GM19468 (cell line): ENCODE measurements around the gene LYST.
"Not testable (repeated sequence)": the region's sequence is repeated elsewhere in the genome, so short reads cannot be mapped to it uniquely, and the experiment has no call there.

Experiments used
- ATAC-seq: cut with Tn5 transposase; IDR thresholded peaks from one replicate; pipeline ENCODE4 v1.9.1; 2021; ENCODE audit warnings: mild to moderate bottlenecking, moderate library complexity, moderate number of reproducible peaks; ENCODE audit not compliant: unreplicated experiment; ENCODE audit errors: extremely low read depth

The LYST gene, protein sequence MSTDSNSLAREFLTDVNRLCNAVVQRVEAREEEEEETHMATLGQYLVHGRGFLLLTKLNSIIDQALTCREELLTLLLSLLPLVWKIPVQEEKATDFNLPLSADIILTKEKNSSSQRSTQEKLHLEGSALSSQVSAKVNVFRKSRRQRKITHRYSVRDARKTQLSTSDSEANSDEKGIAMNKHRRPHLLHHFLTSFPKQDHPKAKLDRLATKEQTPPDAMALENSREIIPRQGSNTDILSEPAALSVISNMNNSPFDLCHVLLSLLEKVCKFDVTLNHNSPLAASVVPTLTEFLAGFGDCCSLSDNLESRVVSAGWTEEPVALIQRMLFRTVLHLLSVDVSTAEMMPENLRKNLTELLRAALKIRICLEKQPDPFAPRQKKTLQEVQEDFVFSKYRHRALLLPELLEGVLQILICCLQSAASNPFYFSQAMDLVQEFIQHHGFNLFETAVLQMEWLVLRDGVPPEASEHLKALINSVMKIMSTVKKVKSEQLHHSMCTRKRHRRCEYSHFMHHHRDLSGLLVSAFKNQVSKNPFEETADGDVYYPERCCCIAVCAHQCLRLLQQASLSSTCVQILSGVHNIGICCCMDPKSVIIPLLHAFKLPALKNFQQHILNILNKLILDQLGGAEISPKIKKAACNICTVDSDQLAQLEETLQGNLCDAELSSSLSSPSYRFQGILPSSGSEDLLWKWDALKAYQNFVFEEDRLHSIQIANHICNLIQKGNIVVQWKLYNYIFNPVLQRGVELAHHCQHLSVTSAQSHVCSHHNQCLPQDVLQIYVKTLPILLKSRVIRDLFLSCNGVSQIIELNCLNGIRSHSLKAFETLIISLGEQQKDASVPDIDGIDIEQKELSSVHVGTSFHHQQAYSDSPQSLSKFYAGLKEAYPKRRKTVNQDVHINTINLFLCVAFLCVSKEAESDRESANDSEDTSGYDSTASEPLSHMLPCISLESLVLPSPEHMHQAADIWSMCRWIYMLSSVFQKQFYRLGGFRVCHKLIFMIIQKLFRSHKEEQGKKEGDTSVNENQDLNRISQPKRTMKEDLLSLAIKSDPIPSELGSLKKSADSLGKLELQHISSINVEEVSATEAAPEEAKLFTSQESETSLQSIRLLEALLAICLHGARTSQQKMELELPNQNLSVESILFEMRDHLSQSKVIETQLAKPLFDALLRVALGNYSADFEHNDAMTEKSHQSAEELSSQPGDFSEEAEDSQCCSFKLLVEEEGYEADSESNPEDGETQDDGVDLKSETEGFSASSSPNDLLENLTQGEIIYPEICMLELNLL (N-terminal part only)

DNA sequence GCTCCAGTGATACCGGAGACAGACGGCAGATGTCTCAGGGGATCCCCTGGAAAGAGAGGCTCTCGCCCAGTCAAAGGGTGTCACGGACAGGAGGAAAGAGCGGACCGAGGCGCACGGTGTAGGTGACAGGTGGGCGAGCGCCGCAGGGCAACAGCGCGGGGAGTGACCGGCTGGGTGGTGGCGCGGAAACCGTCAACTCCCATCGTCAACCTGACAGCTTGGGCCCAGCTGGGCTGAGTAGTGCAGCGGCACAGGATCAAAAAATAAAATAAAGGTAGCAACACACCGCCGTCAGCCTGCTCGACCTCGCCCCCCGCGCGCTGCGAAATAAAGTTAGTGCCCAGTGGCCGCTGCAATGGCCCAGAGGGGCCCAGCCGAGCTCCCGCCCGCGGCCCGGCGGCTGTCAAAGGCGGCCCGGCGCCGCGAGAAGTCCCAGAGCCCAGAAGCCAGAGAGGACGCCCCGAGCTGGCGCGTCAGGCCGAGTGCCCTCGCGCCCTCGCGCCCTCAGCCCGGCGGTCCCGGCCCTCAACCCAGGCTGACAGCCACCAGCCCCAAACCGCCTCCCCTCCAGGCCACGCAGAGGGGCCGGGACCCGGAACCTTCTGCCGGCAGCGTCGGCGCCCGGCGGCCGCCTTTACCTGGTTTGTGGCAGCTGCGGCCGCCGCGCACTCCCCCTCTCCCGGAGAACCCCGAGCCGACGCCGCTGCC is at the start of gene LYST:
Gene LYST, minus strand, starts transcription at position 702 of the 708 bp plus-strand sequence. CDS start 36,489 bp downstream, outside the sequence.
- peak; percentile 19 for ATAC-seq

DNA sequence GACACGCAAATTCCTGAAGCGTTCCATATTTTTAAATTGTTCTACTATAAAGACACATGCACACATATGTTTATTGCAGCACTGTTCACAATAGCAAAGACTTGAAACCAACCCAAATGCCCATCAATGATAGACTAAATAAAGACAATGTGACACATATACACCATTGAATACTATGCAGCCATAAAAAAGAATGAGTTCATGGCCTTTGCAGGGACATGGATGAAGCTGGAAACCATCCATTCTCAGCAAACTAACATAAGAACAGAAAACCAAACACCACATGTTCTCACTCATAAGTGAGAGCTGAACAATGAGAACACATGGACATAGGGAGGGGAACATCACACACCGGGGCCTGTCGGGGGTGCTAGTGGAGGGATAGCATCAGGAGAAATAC is 48.8 kb upstream of the LYST start:
- not testable (repeated sequence) for ATAC-seq

DNA sequence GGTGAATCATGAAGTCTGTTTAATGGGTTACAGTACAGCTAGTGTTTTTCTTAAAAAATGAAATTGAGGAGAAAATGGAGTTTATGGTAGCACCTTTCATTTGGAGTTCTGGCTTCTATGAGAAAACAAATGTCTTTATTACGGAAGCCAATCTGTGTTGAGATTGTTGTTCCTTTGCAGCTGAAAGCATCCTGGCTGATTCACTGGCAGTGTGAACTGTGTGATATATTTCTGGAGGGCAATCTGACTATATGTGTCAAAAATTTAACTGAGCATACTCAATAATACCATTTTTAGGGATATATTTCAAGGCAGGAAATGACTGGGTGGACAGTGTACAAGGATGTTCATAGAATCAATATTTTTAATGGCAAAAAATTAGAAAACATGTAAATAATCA is 46.6 kb upstream of the LYST start:
- ATAC-seq = no peak

DNA sequence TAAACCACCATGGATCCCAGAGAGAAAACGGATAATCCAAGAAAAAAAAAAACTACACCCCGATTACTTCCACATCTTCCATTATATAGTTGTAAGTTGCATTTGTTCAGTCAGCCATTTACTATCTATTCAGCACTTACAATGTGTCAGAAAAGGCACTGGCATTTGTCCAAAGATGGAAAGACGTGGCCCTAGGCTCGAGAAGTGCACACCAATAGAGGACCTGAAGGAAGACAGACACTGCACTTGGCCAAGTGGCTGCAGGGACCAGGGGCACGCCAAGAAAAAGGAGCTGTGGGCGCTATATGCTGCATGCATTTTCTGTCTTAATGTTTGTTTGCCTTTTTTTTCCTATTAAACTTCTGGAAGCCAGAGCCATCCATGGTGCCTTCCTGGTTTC is 45.2 kb upstream of the LYST start:
- ATAC-seq = no peak

DNA sequence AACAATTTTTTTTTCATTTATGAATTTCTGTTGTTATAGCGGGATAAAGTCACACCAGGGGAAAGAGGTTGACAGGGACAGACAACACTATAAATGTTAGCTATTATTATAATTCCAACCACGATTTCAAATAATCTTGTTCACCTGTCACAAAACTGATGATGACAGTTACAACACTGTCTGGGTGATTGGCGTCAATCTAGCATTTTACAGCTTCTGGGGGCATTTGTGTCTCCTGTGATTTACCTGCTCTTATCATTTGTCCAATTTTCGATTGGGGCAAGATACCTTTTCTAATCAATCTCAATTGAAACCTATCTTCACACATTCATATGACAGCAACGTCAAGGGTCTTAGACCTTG is 44.6 kb upstream of the LYST start:
- no peak for ATAC-seq

DNA sequence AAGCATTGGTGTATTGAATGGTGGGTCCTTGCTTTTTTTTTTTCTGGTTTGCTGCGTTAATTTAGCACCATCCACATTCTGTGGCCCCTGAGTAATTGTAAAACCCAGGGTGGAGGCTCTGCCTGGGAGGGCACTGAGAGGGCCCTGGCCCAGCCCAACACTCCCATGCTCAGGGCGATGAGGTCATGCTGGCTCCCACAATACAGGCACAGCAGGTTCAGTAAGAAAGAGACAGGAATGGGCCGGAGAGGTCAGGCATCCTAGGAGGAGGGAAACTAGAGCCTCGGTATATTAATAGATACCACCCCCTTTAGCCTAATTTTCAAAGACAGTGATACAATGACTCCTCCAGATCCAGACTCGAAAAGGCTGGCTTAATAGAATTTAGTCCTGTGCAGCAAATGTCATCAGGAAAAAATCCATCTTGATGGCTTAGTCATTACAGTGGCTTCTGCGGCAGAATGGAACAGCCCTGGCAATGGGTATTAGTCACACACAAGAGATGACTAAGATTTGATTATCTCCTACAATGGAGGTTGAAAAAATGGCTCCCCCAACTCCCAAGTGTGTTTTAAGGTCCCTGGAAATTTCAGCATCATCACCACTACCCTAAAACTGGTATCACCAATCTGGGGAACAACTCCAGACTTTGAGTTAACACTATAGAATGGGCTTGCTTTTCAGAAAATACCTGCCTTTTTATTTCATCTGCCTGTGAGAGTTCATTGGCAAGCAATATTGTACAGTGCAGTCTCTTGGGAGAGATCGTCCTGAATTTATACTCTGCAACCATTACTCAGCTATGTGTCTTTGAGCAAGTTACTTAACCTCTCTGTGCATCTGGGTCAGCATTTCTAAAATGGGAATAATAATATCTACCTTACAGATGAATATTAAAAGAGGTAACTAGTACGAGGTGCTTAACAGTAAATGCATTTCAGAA is 43.9 kb upstream of the LYST start:
- no peak for ATAC-seq

DNA sequence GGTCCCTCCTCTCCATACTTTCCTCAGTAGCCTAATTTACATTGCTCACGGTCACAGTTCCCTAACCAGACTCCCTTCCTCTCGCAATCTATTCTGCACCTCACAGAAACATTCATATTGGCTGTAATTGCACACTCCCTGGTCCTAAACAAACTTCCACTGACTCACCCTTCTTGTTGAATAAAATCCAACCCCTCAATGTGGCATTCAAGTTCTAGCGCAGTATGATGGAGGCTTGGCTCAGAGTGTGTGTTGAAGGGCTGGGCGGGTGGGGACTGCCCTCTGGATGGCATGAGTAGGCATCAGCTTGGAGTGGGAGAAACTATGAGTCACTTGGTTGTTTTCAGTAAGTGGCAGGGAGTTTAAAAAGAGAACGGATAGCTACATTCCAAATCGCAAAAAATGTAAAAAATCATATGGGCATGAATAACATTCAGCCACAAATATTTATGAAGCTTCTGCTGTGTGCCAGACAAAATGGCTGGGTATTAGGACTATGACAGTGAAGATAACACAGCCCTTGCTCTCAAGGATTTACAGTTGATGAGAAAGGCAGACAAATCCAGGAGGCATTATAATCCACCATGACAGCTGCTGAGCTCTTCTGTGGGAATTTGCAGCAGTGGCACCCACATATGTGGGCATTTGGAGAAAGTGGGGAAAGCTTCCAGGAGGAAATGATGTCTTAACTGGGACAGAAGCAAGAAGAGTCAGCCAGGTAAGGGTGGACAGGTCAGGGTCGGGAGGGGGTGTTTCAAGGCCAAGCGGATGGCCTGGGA is 42.2 kb upstream of the LYST start:
- ATAC-seq = no peak

DNA sequence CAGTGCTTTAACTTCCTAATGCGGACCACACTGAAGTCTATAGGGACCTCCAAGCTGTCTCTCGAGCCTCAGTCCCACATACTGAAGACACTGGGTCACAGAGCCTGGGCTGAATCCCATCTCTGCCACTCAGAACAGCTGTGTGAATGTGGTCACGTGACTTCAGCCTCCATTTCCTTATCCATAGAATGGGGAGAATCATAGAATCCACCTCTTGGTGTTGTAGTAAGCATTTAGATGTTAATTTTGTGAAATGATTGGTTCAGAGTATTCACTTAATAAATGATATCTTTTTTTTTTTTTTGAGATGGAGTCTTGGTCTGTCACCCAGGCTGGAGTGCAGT is 41.2 kb upstream of the LYST start:
- ATAC-seq = no peak

DNA sequence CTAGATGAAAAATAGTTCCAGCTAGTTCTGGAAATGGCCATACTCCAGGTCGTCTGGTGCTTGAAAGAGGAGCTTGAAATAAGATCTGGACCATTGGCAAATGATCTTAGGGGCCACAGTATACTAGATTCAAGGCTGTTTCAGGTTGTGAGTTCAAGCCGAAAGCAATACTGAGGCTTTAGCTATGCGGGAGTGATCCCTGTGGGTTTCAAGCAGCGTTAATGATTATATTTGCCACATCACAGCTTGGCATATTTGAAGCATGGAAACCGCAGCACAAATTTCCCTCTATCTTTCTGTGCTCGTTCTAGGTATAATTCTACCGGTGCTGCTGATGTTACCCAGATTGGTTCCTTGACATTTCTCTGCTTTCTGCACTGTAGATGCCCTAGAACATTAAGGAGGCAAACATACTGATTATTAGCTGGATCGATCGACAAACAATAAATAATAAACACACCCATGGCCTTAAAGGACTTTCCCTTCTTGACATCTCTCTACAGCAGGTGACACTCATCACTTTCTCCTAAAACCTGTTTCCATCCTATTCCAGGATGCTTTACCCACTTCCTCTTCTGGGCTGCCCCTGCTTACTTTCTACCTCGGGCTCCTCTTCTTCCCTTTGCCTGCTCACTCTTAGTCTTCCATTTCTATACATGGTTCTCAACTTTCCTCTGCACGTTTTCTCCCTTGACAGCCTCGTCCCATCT is 40.6 kb upstream of the LYST start:
- ATAC-seq = no peak

DNA sequence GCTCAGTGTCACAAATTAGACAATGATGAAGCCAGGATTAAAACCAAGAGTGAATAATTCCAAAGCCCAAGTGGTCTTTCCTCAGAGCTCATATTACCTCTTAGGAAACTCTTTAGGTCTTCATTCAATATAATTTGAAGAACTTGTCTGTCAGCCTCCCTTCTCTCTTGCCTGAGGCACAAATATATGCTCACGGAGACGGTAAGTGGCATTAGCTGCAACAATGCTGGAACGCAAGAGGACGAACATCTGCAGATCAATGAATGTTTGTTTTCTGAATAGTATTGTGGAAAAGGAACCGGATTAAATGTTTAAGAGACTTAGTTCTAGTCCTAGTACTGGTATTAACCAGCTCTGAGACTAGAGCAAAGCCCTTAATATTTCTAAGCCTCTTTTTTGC is 39.7 kb upstream of the LYST start:
- ATAC-seq = no peak

DNA sequence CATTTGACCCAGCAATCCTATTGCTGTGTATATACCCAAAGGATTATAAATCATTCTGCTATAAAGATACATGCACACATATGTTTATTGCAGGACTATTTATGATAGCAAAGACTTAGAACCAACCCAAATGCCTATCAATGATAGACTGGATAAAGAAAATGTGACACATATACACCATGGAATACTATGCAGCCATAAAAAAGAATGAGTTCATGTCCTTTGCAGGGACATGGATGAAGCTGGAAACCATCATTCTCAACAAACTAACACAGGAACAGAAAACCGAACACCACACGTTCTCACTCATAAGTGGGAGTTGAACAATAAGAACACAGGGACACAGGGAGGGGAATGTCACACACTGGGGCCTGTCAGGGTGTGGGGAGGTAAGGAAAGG is 37.1 kb upstream of the LYST start:
- not testable (repeated sequence) for ATAC-seq

DNA sequence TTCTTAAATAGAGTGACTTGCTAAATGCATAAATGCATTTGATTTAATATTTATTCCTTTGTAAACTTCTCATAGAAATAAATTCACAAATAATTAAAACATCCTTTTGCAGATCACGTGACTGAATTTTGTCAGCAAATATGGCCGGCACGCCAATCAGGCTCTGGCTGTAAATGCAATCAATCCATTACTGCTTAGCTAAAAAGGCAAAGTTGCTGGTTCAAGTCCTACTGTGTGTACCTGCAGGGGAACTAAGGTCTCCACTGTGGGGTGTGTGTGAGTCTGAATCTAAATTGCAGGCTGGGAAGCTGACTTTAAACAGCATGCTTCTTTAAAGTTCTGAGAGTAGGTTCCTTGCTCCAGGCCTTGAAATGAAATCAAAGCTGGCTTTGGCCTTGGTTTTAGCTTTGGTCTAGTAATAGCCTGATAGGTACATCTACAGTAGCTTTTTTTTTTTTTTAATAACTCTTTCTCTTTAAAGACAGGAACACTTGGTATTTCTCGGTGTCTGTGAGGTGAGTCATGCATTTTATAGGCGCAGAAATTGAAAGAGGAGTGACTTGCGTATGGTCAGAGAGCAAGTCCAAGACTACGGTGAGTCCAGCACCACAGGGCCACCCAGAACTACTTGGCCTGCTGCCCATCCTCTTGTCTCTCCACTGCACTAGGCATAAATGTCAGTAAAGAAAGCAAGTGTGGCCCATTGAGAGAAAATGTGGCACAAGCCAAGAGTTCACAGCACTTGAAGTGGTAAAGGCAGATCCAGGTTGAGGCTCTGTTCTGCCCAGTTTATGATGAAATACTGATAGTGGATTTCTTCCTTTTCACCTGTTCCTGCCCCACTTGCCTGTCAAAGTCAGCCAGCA is 36.2 kb upstream of the LYST start:
- no peak for ATAC-seq

DNA sequence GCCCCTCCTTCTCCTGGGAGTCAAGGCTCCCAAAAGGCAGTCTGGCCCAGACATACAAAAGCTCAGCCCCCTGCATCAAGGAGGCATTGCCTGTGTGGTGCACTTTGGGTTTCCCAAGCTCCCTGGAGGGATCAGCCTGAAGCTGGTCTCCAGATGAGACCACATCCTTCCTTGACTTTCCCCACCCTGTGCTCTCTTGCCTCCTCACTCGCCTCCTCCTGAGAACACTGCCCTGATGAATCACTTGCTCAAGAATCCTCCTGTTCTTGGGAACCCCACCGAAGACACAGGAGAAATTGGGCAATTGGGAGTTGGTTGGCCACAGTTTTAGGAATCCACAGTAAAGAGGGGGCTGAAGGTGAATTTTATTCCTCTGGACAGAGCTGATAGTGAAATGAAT is 34.8 kb upstream of the LYST start:
- no peak for ATAC-seq

DNA sequence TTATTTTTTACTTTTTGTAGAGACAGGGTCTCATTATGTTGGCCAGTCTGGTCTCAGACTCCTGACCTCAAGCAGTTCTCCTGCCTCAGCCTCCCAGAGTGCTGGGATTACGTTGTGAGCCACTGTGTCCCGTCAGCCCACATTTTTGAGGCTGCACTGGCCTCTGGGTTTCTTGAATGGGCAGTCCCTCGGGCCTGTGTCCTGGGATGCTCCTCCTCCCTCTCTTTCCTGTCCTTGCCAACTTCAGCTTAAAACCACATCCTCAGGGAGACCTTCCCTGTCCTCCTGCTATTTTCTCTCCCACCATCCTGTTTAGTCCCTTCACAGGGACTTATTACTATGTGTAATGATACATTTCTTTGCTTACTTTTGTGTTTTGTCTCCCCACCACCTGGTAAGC is 31.4 kb upstream of the LYST start:
- no peak for ATAC-seq

DNA sequence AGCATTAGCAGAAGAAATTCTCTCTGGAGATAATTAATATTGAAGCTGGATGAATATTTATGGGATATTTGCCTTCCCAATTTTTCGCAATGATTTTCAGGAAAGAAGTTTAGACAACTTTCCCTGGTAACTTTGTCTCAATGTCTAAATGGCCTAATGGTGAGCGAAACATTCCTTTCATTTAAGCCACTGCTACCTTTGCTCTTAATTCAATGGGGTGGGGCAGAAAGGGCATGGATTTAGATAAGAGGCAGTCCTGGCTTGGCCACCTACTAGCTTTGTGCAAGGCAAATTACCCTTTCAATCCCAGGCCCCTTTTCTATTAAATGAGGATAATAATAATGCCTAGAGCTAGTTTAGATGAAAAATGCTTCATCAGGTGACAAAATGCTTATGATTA is 27.1 kb upstream of the LYST start:
- ATAC-seq = no peak

DNA sequence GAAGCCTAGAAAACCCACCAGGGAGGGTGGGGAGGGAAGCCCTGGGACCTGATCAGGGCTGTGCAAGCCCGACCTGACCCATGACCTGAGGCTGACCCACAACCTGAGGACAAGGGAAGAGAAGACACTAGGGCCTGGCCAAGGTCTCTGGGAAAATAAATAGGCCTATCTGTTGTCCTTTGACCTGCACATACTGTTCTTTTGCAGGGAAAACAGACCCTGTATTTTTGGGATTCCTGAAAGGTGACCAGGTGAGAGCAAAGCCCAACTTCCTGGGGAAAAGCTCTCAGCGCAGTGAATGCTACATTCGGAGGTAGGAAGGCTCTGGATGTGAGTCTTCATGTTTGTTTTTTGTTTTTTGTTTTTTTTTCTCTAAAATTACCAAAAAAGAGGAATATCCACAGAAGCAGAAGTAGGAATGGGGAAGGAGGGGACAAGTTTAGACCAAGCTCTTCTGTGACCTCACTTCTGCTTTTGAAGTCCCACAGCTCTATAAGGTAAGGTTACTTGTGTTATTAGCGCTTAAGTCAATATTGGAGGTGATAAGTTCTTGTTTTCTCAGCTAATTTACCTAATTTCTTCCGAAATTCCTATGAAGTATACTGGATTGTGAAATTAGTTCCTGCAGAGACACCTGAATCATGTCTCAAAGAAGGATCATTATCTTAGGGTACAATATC is 26.2 kb upstream of the LYST start:
- ATAC-seq = no peak
